ENCODE data around the gene PDCD7. TPM values are rescaled to one million over a fixed set of nuclear protein-coding genes. Genes with fewer than 3 reads are reported as not detected.

The PDCD7 gene
- total RNA-seq, 1 experiment from 2014 or later = 26.2 TPM

- TF ChIP-seq CTCF (IDR thresholded peaks at IDR 0.05; ENCODE audit: insufficient read depth in 1 of 2, low read depth in 1 of 2, low read length in 1 of 2, severe bottlenecking in 1 of 2, unreplicated experiment in 1 of 2) = no peak
- H3K27me3 Mint-ChIP-seq (ENCODE audit: insufficient read depth, unreplicated experiment) = no peaks in the 10 kb centered on the region
- no peaks in the 10 kb centered on the region for H3K9me3 ChIP-seq
- H3K4me1 Mint-ChIP-seq (ENCODE audit: low read depth, unreplicated experiment) = peaks cover 5% of the 10 kb centered on the region
- peaks cover 34% of the 10 kb centered on the region for H3K36me3 Mint-ChIP-seq (ENCODE audit: insufficient read depth, unreplicated experiment)
- BruUV-seq (replicated peaks) = no TSS peak
- DNase-seq = no peak
- no peaks in the 10 kb centered on the region for H3K9me3 Mint-ChIP-seq (ENCODE audit: unreplicated experiment)
- H3K36me3 ChIP-seq (ENCODE audit: control insufficient read depth, insufficient read depth, low read length) = no peaks in the 10 kb centered on the region
- ChIA-PET CTCF (interaction anchor here (0.6 to 1.0 kb wide), 2 partner anchors 20 to 1448 kb away, joined by 3 read pairs; no protein-coding TSS in a partner anchor), POLR2A (no interaction called here)
- H3K4me3 Mint-ChIP-seq (ENCODE audit: unreplicated experiment) = no peak overlapping the region
- no peaks in the 10 kb centered on the region for H3K27me3 ChIP-seq (replicated peaks; ENCODE audit: control insufficient read depth, insufficient read depth, low read length)
- H3K27ac Mint-ChIP-seq (ENCODE audit: unreplicated experiment) = no peak overlapping the region
- no peak overlapping the region for H3K4me3 ChIP-seq (ENCODE audit: low read depth, low read length)
- no peaks in the 10 kb centered on the region for H3K4me1 ChIP-seq
- intact Hi-C loops (cut with micrococcal nuclease; ENCODE audit: unreplicated experiment) = no loop called here
Measured at GRCh38 chr15:65106011-65106590, 27.5 kb downstream of the PDCD7 start.

GRCh38 chr15:65105038-65105437 lies 28.6 kb downstream of the PDCD7 start:
- Mint-ChIP-seq H3K36me3 (ENCODE audit: insufficient read depth, unreplicated experiment) (peaks cover 28% of the 10 kb centered on the region), H3K27me3 (ENCODE audit: insufficient read depth, unreplicated experiment) (no peaks in the 10 kb centered on the region), H3K27ac (ENCODE audit: unreplicated experiment) (no peak overlapping the region), H3K9me3 (ENCODE audit: unreplicated experiment) (no peaks in the 10 kb centered on the region), H3K4me3 (ENCODE audit: unreplicated experiment) (no peak overlapping the region), H3K4me1 (ENCODE audit: low read depth, unreplicated experiment) (peaks cover 6% of the 10 kb centered on the region)
- no peak for DNase-seq
- Histone ChIP-seq H3K4me1 (no peaks in the 10 kb centered on the region), H3K4me3 (ENCODE audit: low read depth, low read length) (no peak overlapping the region), H3K9me3 (no peaks in the 10 kb centered on the region), H3K36me3 (ENCODE audit: control insufficient read depth, insufficient read depth, low read length) (no peaks in the 10 kb centered on the region; the same call in 1 of the 2 replicates), H3K27me3 (replicated peaks; ENCODE audit: control insufficient read depth, insufficient read depth, low read length) (no peaks in the 10 kb centered on the region)
- TF ChIP-seq CTCF (IDR thresholded peaks at IDR 0.05; ENCODE audit: insufficient read depth in 1 of 2, low read depth in 1 of 2, low read length in 1 of 2, severe bottlenecking in 1 of 2, unreplicated experiment in 1 of 2) = no peak
- CTCF ChIA-PET = interaction anchor here (0.6 kb wide), 1 partner anchor 14 kb away, joined by 3 read pairs; no protein-coding TSS in a partner anchor
- POLR2A ChIA-PET = no interaction called here
- BruUV-seq (replicated peaks) = no TSS peak
- intact Hi-C loops (cut with micrococcal nuclease; ENCODE audit: unreplicated experiment) = no loop called here

- no peak overlapping the region for H3K27ac Mint-ChIP-seq (ENCODE audit: unreplicated experiment)
- POLR2A ChIA-PET = no interaction called here
- intact Hi-C loops (cut with micrococcal nuclease; ENCODE audit: unreplicated experiment) = no loop called here
- no TSS peak for BruUV-seq (replicated peaks)
- H3K4me1 ChIP-seq = no peaks in the 10 kb centered on the region
- no peaks in the 10 kb centered on the region for H3K27me3 Mint-ChIP-seq (ENCODE audit: insufficient read depth, unreplicated experiment)
- H3K27me3 ChIP-seq (replicated peaks; ENCODE audit: control insufficient read depth, insufficient read depth, low read length) = no peaks in the 10 kb centered on the region
- TF ChIP-seq CTCF (IDR thresholded peaks at IDR 0.05; ENCODE audit: insufficient read depth in 1 of 2, low read depth in 1 of 2, low read length in 1 of 2, severe bottlenecking in 1 of 2, unreplicated experiment in 1 of 2) = no peak
- CTCF ChIA-PET = interaction anchor here (1.2 to 3.1 kb wide), 3 partner anchors 15 to 68 kb away, joined by 4 to 65 read pairs (median 37); no protein-coding TSS in a partner anchor
- H3K4me1 Mint-ChIP-seq (ENCODE audit: low read depth, unreplicated experiment) = peaks cover 6% of the 10 kb centered on the region
- H3K4me3 Mint-ChIP-seq (ENCODE audit: unreplicated experiment) = no peak overlapping the region
- H3K36me3 Mint-ChIP-seq (ENCODE audit: insufficient read depth, unreplicated experiment) = peaks cover 28% of the 10 kb centered on the region
- H3K9me3 Mint-ChIP-seq (ENCODE audit: unreplicated experiment) = no peaks in the 10 kb centered on the region
- DNase-seq = no peak
- H3K9me3 ChIP-seq = no peaks in the 10 kb centered on the region
- no peaks in the 10 kb centered on the region; the same call in 1 of the 2 replicates for H3K36me3 ChIP-seq (ENCODE audit: control insufficient read depth, insufficient read depth, low read length)
- no peak overlapping the region for H3K4me3 ChIP-seq (ENCODE audit: low read depth, low read length)
Measured at GRCh38 chr15:65102912-65103311, 30.7 kb downstream of the PDCD7 start.
